Lung (tissue), 12 donors: ENCODE results near the gene THRSP. TPM values are rescaled to one million over a fixed set of nuclear protein-coding genes. Genes with fewer than 3 reads are reported as not detected.

Experiments used
- ATAC-seq: fragments of 200-7000 bp; cut with Tn5 transposase; one replicate; pipeline ENCODE4 v1.9.1; 2020; ENCODE audit warnings: moderate number of reproducible peaks; ENCODE audit not compliant: insufficient read depth, low FRiP score
- DNase-seq, 3 donors: peaks; one replicate each; pipeline ENCODE4 v3.0.0-alpha.2; 2013 to 2017
- H3K27ac ChIP-seq, 2 donors: one replicate each; pipeline ENCODE4 v1.5.1; 2013; ENCODE audit warnings: mild to moderate bottlenecking in 2 of 2, moderate library complexity in 2 of 2, control low read depth in 1 of 2, inconsistent platforms in 1 of 2, low read depth in 1 of 2, low read length in 1 of 2
- H3K27me3 ChIP-seq, 3 donors: one replicate each; pipeline ENCODE4 v1.5.1; 2013; ENCODE audit warnings: low read length in 2 of 3; ENCODE audit not compliant: control insufficient read depth in 3 of 3, insufficient read depth in 3 of 3
- H3K36me3 ChIP-seq, 4 donors: one replicate each; pipeline ENCODE4 v1.5.1; 2013; ENCODE audit warnings: low read length in 4 of 4, mild to moderate bottlenecking in 1 of 4, moderate library complexity in 1 of 4; ENCODE audit not compliant: control insufficient read depth in 4 of 4, insufficient read depth in 4 of 4
- H3K4me1 ChIP-seq, 5 donors: one replicate each; pipeline ENCODE4 v1.5.1; 2013; ENCODE audit warnings: low read length in 5 of 5, mild to moderate bottlenecking in 2 of 5, moderate library complexity in 1 of 5; ENCODE audit not compliant: control insufficient read depth in 5 of 5, insufficient read depth in 5 of 5
- H3K4me3 ChIP-seq: one replicate; pipeline ENCODE4 v1.5.1; 2013; ENCODE audit warnings: mild to moderate bottlenecking, control low read depth, moderate library complexity
- H3K9ac ChIP-seq, 2 donors: one replicate each; pipeline ENCODE4 v1.5.1; 2013; ENCODE audit warnings: low read length in 2 of 2, control low read depth in 1 of 2; ENCODE audit not compliant: insufficient read depth in 1 of 2
- H3K9me3 ChIP-seq, 4 donors: one replicate each; pipeline ENCODE4 v1.5.1; 2013; ENCODE audit warnings: low read length in 3 of 4, mild to moderate bottlenecking in 1 of 4, moderate library complexity in 1 of 4; ENCODE audit not compliant: control insufficient read depth in 4 of 4, insufficient read depth in 3 of 4
- WGBS, 2 donors: extraction: QIAGEN DNeasy Blood & Tissue Kit; methylation state at CpG; one replicate each; pipeline ENCODE4 v1.1.7; 2013; 5-methylcytosine and 5-hydroxymethylcytosine counted together
- polyA plus RNA-seq, 2 donors: library from polyadenylated mRNA; stranded (reverse); fragments of 200-250 nt; gene quantifications; one replicate each; pipeline ENCODE4 v1.2.1, GENCODE V29; 2013
- total RNA-seq, 2 donors: library from RNA; depleted of rRNA in 1 of 2; stranded (reverse); fragments of >200 nt in 1 of 2; gene quantifications; one replicate each; pipeline ENCODE4 v1.2.1, GENCODE V29; 2014 to 2021
- TF ChIP-seq, protein P1 (sequence below): IDR thresholded peaks from 2 replicates; pipeline ENCODE4 v1.5.1; 2012; ENCODE audit warnings: mild to moderate bottlenecking; ENCODE audit errors: control extremely low read depth, extremely low read depth
- donor health status: control.
- donor health status: control.
- donor health status: Bipolar disorder and iron deficiency.
- donor health status: healthy.
- donor health status: DM: yes; HTN: yes; CAD: no.

Gene THRSP
- total and polyA plus RNA-seq, 4 donors, result 0.03 to 0.12 TPM; not detected in 2

DNA sequence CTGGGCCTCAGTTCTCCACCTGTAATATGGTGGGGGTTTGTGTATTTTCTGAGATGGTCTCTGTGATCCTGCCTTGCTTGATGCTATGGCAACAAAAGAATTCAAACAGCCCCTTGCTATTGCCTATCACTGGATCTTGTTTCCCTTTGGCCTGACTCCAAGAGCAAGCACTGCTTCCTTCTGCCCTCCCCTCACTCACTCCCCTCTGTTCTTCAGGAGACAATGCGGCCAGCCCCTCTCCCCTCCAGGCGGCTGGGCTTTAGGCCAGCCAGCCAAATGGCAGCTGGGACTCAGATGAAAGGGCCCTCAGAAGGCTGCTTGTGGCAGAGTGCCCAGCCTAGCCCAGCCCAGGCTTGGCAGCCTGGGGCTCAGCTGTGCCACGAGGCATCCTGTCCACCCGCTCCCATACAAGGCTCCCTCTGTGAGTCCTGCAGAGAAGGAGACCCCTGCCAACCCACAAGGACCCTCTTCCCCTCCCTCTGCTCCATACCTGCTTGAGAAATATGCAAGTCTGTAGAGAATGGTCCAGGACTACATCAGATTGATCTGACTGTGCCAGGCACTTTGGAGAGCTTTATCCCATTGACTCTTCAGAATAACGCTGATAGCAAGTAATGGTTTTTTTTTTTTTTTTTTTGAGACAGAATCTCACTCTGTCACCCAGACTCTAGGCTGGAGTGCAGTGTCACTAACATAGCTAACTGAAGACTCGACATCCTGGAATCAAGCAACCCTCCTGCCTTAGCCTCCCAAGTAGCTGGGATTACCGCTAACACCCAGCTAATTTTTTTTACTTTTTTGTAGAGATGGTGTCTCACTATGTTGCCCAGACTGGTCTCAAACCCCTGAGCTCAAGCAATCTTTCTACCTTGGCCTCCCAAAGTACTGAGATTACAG lies 33.0 kb upstream of the THRSP start:
- Histone ChIP-seq H3K27ac (peak overlapping the region in 1 of 2 donors; percentile 21), H3K27me3 (no peaks in the 10 kb centered on the region), H3K9ac (peak overlapping the region in 1 of 2 donors; percentile 90), H3K4me1 (peaks cover 5 to 21% (median 10%) of the 10 kb centered on the region in 5 donors), H3K36me3 (no peaks in the 10 kb centered on the region), H3K4me3 (no peak overlapping the region), H3K9me3 (no peaks in the 10 kb centered on the region)
- ATAC-seq (peak; percentile 34), DNase-seq (peak; percentile 98 to 99 (median 99))
- TF ChIP-seq, protein P1, sequence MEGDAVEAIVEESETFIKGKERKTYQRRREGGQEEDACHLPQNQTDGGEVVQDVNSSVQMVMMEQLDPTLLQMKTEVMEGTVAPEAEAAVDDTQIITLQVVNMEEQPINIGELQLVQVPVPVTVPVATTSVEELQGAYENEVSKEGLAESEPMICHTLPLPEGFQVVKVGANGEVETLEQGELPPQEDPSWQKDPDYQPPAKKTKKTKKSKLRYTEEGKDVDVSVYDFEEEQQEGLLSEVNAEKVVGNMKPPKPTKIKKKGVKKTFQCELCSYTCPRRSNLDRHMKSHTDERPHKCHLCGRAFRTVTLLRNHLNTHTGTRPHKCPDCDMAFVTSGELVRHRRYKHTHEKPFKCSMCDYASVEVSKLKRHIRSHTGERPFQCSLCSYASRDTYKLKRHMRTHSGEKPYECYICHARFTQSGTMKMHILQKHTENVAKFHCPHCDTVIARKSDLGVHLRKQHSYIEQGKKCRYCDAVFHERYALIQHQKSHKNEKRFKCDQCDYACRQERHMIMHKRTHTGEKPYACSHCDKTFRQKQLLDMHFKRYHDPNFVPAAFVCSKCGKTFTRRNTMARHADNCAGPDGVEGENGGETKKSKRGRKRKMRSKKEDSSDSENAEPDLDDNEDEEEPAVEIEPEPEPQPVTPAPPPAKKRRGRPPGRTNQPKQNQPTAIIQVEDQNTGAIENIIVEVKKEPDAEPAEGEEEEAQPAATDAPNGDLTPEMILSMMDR, result no peak
- WGBS, 2 donors, result 24 to 38% methylated on average over 7 of the region's 7 CpGs

DNA sequence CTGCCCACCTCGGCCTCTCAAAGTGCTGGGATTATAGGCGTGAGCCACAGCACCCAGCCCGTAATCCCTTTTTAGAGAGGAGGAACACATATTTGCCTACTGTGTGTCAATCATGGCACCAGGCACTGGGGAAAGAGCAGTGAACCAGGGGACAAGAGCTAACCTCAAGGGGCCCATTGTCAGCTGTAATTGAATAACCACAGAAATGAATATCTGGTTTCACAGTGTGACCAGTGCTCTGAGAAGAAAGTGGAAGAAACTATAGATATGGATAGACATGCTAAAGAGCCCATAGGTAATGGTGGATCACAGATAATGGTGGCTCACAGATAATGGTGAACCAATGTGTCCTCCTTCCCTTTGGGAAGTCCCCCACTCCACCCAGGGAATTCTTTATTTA lies 32.0 kb upstream of the THRSP start:
- peaks cover 5 to 21% (median 10%) of the 10 kb centered on the region in 5 donors for H3K4me1 ChIP-seq
- no peak overlapping the region for H3K9ac ChIP-seq
- DNase-seq (no peak), ATAC-seq (no peak)
- WGBS, 2 donors, result 88 to 93% methylated on average over 3 of the region's 3 CpGs
- no peak overlapping the region for H3K27ac ChIP-seq
- no peaks in the 10 kb centered on the region for H3K27me3 ChIP-seq
- TF ChIP-seq, protein P1, result no peak
- H3K36me3 ChIP-seq, result no peaks in the 10 kb centered on the region
- H3K9me3 ChIP-seq, result no peaks in the 10 kb centered on the region
- no peak overlapping the region for H3K4me3 ChIP-seq

DNA sequence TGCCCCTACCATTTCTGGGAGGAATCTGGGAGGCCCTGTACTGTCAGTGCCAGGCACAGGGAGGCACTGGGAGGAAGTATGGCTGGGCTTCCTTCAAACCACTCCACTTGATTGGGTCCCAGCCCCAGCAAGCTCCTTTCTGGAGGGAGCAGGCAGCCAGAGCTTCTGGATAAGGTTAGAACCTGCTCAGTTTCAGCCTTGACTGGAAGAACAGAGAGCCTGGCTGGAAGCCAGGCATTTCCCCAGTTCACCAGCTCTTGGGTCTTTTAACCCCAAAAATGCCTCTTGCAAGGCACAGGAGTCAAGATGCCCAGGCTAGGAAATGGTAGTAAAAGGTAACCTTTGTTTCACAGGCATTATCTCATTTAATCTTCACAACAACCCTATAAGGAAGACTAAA lies 31.6 kb upstream of the THRSP start:
- ATAC-seq, result no peak
- peaks cover 5 to 21% (median 10%) of the 10 kb centered on the region in 5 donors for H3K4me1 ChIP-seq
- TF ChIP-seq, protein P1, result no peak
- H3K27me3 ChIP-seq, result no peaks in the 10 kb centered on the region
- no peaks in the 10 kb centered on the region for H3K9me3 ChIP-seq
- H3K9ac ChIP-seq, result no peak overlapping the region
- H3K4me3 ChIP-seq, result no peak overlapping the region
- no peak overlapping the region for H3K27ac ChIP-seq
- no peak for DNase-seq
- no peaks in the 10 kb centered on the region for H3K36me3 ChIP-seq
